Measurements from ENCODE around the gene NPFFR1. TPM values are rescaled to one million over a fixed set of nuclear protein-coding genes. Genes with fewer than 3 reads are reported as not detected.

Gene NPFFR1
- total RNA-seq (2021; ENCODE audit: unreplicated experiment) (0.05 TPM), Bru-seq, nascent RNA (percentile 14 among the genes with signal in this experiment), BruChase-seq, experiment 1, labeled RNA remaining after a 2-hour chase (percentile 13 among the genes with signal in this experiment), BruChase-seq, experiment 2, labeled RNA remaining after a 6-hour chase (percentile 10 among the genes with signal in this experiment)
- 0.04 TPM for polyA plus RNA-seq (2012; ENCODE audit: insufficient read length)
- long read RNA-seq, result 0 reads

- DNase-seq (ENCODE audit: low read depth, low spot score), result no peak
- intact Hi-C loops (cut with micrococcal nuclease; ENCODE audit: unreplicated experiment), result no loop called here
- no TSS peak for BruUV-seq (replicated peaks)
These were observed at the start of gene NPFFR1 for GRCh38 chr10:70283445-70284399. Gene NPFFR1, minus strand, starts transcription at chr10:70284004. Its CDS starts 328 bp downstream, at chr10:70283676.

More at GRCh38 chr10:70283445-70284399, at the start of gene NPFFR1:
- Histone ChIP-seq H3K27me3 (ENCODE audit: control insufficient read depth, insufficient read depth, low read length) (peaks cover 29% of the 10 kb centered on the region), H3K4me3 (ENCODE audit: low read depth in 2 of 2, low read length in 2 of 2) (peak within 1 kb of the TSS in 1 of 2 experiments; percentile 7; a peak in 1 of 4 replicates), H3K9me3 (ENCODE audit: control insufficient read depth, insufficient read depth, low read depth, low read length) (no peaks in the 10 kb centered on the region), H3K36me3 (ENCODE audit: control insufficient read depth, insufficient read depth, low read length) (no peaks in the 10 kb centered on the region), H3K27ac (ENCODE audit: low read length) (no peak within 1 kb of the TSS), H3K4me1 (ENCODE audit: control insufficient read depth, insufficient read depth, low read length) (no peaks in the 10 kb centered on the region)
- ChIA-PET CTCF (no interaction called here), POLR2A (no interaction called here)
- in situ Hi-C loops (cut with HindIII; ENCODE audit: low pct_unique_long_range_greater_than_20kb, low sequenced_read_pairs), result no loop called here
- ATAC-seq, result peak; percentile 44
- no peak for TF ChIP-seq CTCF (IDR thresholded peaks at IDR 0.05)
- TF ChIP-seq REST (IDR thresholded peaks at IDR 0.05; ENCODE audit: insufficient read depth in 1 of 2, low read depth in 2 of 2, low read length in 1 of 2), result no peak
- TF ChIP-seq SIN3A (IDR thresholded peaks at IDR 0.05; ENCODE audit: borderline replicate concordance, insufficient read depth, low read depth, low read length), result no peak
- TF ChIP-seq POLR2AphosphoS5 (IDR thresholded peaks at IDR 0.05; ENCODE audit: low read depth, low read length), result no peak
- TF ChIP-seq TCF7L2 (IDR thresholded peaks at IDR 0.05; ENCODE audit: low read depth, low read length), result no peak

Data from Panc1 (cell line).